IMR-90 (cell line): ENCODE data around the gene MTCL1. TPM values are rescaled to one million over a fixed set of nuclear protein-coding genes. Genes with fewer than 3 reads are reported as not detected.
A peak's percentile ranks its signal among the peaks of the same experiment; 100 is the strongest.

ENCODE experiments used
- ATAC-seq: fragments of 200-7000 bp; cut with Tn5 transposase; 2 replicates; pipeline ENCODE4 v1.9.1; 2020; ENCODE audit warnings: low read depth, mild to moderate bottlenecking, moderate library complexity
- BruUV-seq: library from RNA; stranded (reverse); fragments of 400-500 nt; replicated peaks from 2 replicates; lab custom pipeline; 2021; lab: Mats Ljungman, UMichigan
- CTCF ChIA-PET: fragments of 300-600 bp; formaldehyde crosslinking; extraction: SDS; loops from one replicate; lab custom pipeline; 2021; ENCODE audit warnings: antibody characterized with exemption; lab: Yijun Ruan, JAX
- POLR2A ChIA-PET: fragments of 300-600 bp; sonication (Branson Sonifier 250); formaldehyde crosslinking; loops from one replicate; lab custom pipeline; 2022; ENCODE audit warnings: antibody characterized with exemption; ENCODE audit not compliant: unreplicated experiment; lab: Charles Lee
- DNase-seq: peaks from one replicate; pipeline ENCODE4 v3.0.0; 2013
- H2AFZ ChIP-seq: replicated peaks from 2 replicates; pipeline ENCODE3; 2013; ENCODE audit warnings: low read length, mild to moderate bottlenecking; ENCODE audit not compliant: poor library complexity
- H2AK5ac ChIP-seq: 2 replicates; pipeline ENCODE4 v1.6.1; 2013; ENCODE audit warnings: low read depth, low read length, inconsistent platforms
- H2AK9ac ChIP-seq: replicated peaks from 2 replicates; pipeline ENCODE3; 2013; ENCODE audit warnings: mild to moderate bottlenecking, low read depth, low read length, moderate library complexity; ENCODE audit not compliant: poor library complexity
- H2BK120ac ChIP-seq: 2 replicates; pipeline ENCODE4 v1.6.1; 2013; ENCODE audit warnings: low read depth, low read length, inconsistent platforms
- H2BK15ac ChIP-seq: 3 replicates; pipeline ENCODE4 v1.6.1; 2013; ENCODE audit warnings: low read depth, low read length, inconsistent platforms
- H2BK20ac ChIP-seq: 2 replicates; pipeline ENCODE4 v1.6.1; 2013; ENCODE audit warnings: low read depth, mild to moderate bottlenecking, inconsistent platforms, low read length, moderate library complexity
- H2BK5ac ChIP-seq: 2 replicates; pipeline ENCODE4 v1.6.1; 2013; ENCODE audit warnings: mild to moderate bottlenecking, low read depth, low read length, inconsistent platforms; ENCODE audit not compliant: poor library complexity, severe bottlenecking
- H3K14ac ChIP-seq: replicated peaks from 2 replicates; pipeline ENCODE4 v1.6.1; 2013; ENCODE audit warnings: low read depth, low read length, inconsistent platforms
- H3K18ac ChIP-seq: 2 replicates; pipeline ENCODE4 v1.6.1; 2013; ENCODE audit warnings: low read depth, low read length, control low read depth
- H3K23ac ChIP-seq: 2 replicates; pipeline ENCODE4 v1.6.1; 2013; ENCODE audit warnings: low read depth, low read length, inconsistent platforms
- H3K27ac ChIP-seq: 2 replicates; pipeline ENCODE4 v1.5.1; 2013; ENCODE audit warnings: mild to moderate bottlenecking, control low read depth, low read length; ENCODE audit not compliant: insufficient read depth
- H3K27me3 ChIP-seq: 2 replicates; pipeline ENCODE4 v1.6.1; 2013; ENCODE audit warnings: low read length; ENCODE audit not compliant: control insufficient read depth, insufficient read depth
- H3K36me3 ChIP-seq: 2 replicates; pipeline ENCODE4 v1.6.1; 2013; ENCODE audit warnings: low read length, mixed read lengths; ENCODE audit not compliant: control insufficient read depth, insufficient read depth
- H3K4ac ChIP-seq: 2 replicates; pipeline ENCODE4 v1.6.1; 2013; ENCODE audit warnings: low read depth, low read length, inconsistent platforms
- H3K4me1 ChIP-seq: 2 replicates; pipeline ENCODE4 v1.6.1; 2013; ENCODE audit warnings: low read length, mixed read lengths; ENCODE audit not compliant: control insufficient read depth, insufficient read depth
- H3K4me2 ChIP-seq: 2 replicates; pipeline ENCODE4 v1.6.1; 2013; ENCODE audit warnings: low read depth, mild to moderate bottlenecking, control low read depth, low read length, moderate library complexity
- H3K4me3 ChIP-seq: 2 replicates; pipeline ENCODE4 v1.5.1; 2013; ENCODE audit warnings: low read depth, mild to moderate bottlenecking, control low read depth, low read length, moderate library complexity; ENCODE audit not compliant: insufficient read depth
- H3K56ac ChIP-seq: 2 replicates; pipeline ENCODE4 v1.6.1; 2013; ENCODE audit warnings: low read length, inconsistent platforms; ENCODE audit not compliant: insufficient read depth; ENCODE audit errors: extremely low read depth
- H3K79me1 ChIP-seq, 2 experiments: 2 replicates each; pipeline ENCODE4 v1.6.1; 2013; ENCODE audit warnings: low read length in 2 of 2, inconsistent platforms in 1 of 2, low read depth in 1 of 2
- H3K9ac ChIP-seq: 2 replicates; pipeline ENCODE4 v1.6.1; 2013; ENCODE audit warnings: low read depth, low read length, control low read depth
- H3K9me1 ChIP-seq: 2 replicates; pipeline ENCODE4 v1.6.1; 2013; ENCODE audit warnings: low read length, inconsistent platforms; ENCODE audit not compliant: insufficient read depth
- H3K9me3 ChIP-seq: 2 replicates; pipeline ENCODE4 v1.6.1; 2013; ENCODE audit warnings: low read length; ENCODE audit not compliant: control insufficient read depth, insufficient read depth
- H4K20me1 ChIP-seq: 2 replicates; pipeline ENCODE4 v1.6.1; 2013; ENCODE audit warnings: low read length, inconsistent platforms; ENCODE audit not compliant: insufficient read depth
- H4K5ac ChIP-seq: 2 replicates; pipeline ENCODE4 v1.6.1; 2013; ENCODE audit warnings: mild to moderate bottlenecking, low read depth, low read length, control low read depth
- H4K8ac ChIP-seq, 2 experiments: 2 replicates each; pipeline ENCODE4 v1.6.1; 2013; ENCODE audit warnings: low read depth in 2 of 2, low read length in 2 of 2, control low read depth in 1 of 2, inconsistent platforms in 1 of 2
- H4K91ac ChIP-seq: 2 replicates; pipeline ENCODE4 v1.6.1; 2013; ENCODE audit warnings: low read depth, low read length, inconsistent platforms; ENCODE audit not compliant: insufficient read depth
- CEBPB ChIP-seq: IDR thresholded peaks from 2 replicates; pipeline ENCODE4 v1.6.1; 2012; ENCODE audit warnings: low read depth, low read length, improper control_type of control experiment
- CTCF ChIP-seq: conservative IDR thresholded peaks from 2 replicates; pipeline ENCODE4 v1.5.1; 2012; ENCODE audit warnings: mild to moderate bottlenecking, low read depth, low read length, improper control_type of control experiment
- ELK1 ChIP-seq: fragments of 150-350 bp; IDR thresholded peaks from 2 replicates; pipeline ENCODE4 v1.6.1; 2016; ENCODE audit warnings: low read depth, mild to moderate bottlenecking, low read length, moderate library complexity, borderline replicate concordance
- MAFK ChIP-seq: IDR thresholded peaks from 2 replicates; pipeline ENCODE4 v1.6.1; 2012; ENCODE audit warnings: low read depth, low read length, improper control_type of control experiment
- MXI1 ChIP-seq: IDR thresholded peaks from 2 replicates; pipeline ENCODE4 v1.6.1; 2012; ENCODE audit warnings: low read depth, mild to moderate bottlenecking, low read length, moderate library complexity, borderline replicate concordance
- RFX5 ChIP-seq: IDR thresholded peaks from 2 replicates; pipeline ENCODE4 v1.8.0; 2012; ENCODE audit warnings: low read depth, mild to moderate bottlenecking, low read length, moderate library complexity
- USF2 ChIP-seq: fragments of 150-350 bp; IDR thresholded peaks from 2 replicates; pipeline ENCODE4 v1.6.1; 2017; ENCODE audit warnings: mild to moderate bottlenecking, antibody characterized with exemption, low read length, low read depth
- WGBS, 2 experiments: methylation state at CpG; one replicate each; pipeline versions ENCODE4 v1.1.5 to v1.1.7; 2013; ENCODE audit warnings: missing lambda C conversion rate in 2 of 2; ENCODE audit not compliant: insufficient read length in 1 of 2; ENCODE audit errors: extremely low coverage in 2 of 2; 5-methylcytosine and 5-hydroxymethylcytosine counted together
- dilution Hi-C: fragments of 300-500 bp; cut with HindIII; formaldehyde crosslinking; loops from one replicate; pipeline ENCODE4 v1.14.3; 2018; ENCODE audit warnings: low sequenced_read_pairs; ENCODE audit not compliant: unreplicated experiment
- in situ Hi-C: fragments of 300-500 bp; cut with MboI; formaldehyde crosslinking; loops from 3 replicates; pipeline ENCODE4 v1.14.3; 2019; ENCODE audit warnings: low sequenced_read_pairs, inconsistent platforms, mixed read lengths
- intact Hi-C: fragments of 100-400 bp; cut with micrococcal nuclease; formaldehyde crosslinking; loops from 2 replicates; pipeline ENCODE4 v1.10.0; 2022
- polyA plus RNA-seq, 3 experiments: library from polyadenylated mRNA; depleted of rRNA; stranded (reverse); fragments of >200 nt; gene quantifications; 2 replicates each; pipeline ENCODE4 v1.2.3, GENCODE V29; 2012; ENCODE audit warnings: low replicate concordance in 1 of 3
- total RNA-seq: library from RNA; depleted of rRNA; stranded (reverse); fragments of >200 nt; gene quantifications from 2 replicates; pipeline ENCODE4 v1.2.3, GENCODE V29; 2012

Gene MTCL1
- total and polyA plus RNA-seq, 2 of the 4 experiments (the other 2 are of a cell fraction), result 29.0 to 45.3 TPM

GRCh38 chr18:8673256-8674209 lies 31.8 kb upstream of the MTCL1 start:
- DNase-seq (peak; percentile 35), ATAC-seq (no peak; the same call in 1 of the 2 replicates)
- Histone ChIP-seq H2BK15ac (no peak overlapping the region), H4K5ac (no peak overlapping the region), H2BK120ac (0 out of 2 replicates have a peak overlapping the region, but pooled peaks have one; percentile 13), H4K8ac (peak overlapping the region in 1 of 2 experiments; percentile 4; a peak in 2 of 4 replicates), H3K9me3 (no peaks in the 10 kb centered on the region), H2AK9ac (no peak overlapping the region), H3K79me1 (no peaks in the 10 kb centered on the region), H3K4me3 (no peak overlapping the region), H3K4me2 (peak overlapping the region; percentile 14; the same call in 1 of the 2 replicates), H3K18ac (no peak overlapping the region; the same call in 1 of the 2 replicates), H3K4ac (no peak overlapping the region), H2BK5ac (no peak overlapping the region), H2AFZ (no peak overlapping the region), H2AK5ac (no peak overlapping the region), H3K23ac (0 out of 2 replicates have a peak overlapping the region, but pooled peaks have one; percentile 46), H2BK20ac (peak overlapping the region; percentile 13; the same call in 1 of the 2 replicates), H3K36me3 (no peaks in the 10 kb centered on the region), H3K4me1 (peaks cover 4% of the 10 kb centered on the region), H3K27me3 (no peaks in the 10 kb centered on the region; the same call in 1 of the 2 replicates), H4K91ac (no peak overlapping the region), H3K9ac (no peak overlapping the region), H4K20me1 (no peaks in the 10 kb centered on the region), H3K9me1 (peaks cover 3% of the 10 kb centered on the region; the same call in 1 of the 2 replicates), H3K27ac (no peak overlapping the region), H3K56ac (no peak overlapping the region), H3K14ac (0 out of 2 replicates have a peak overlapping the region, but pooled peaks have one; percentile 30)
- intact Hi-C loops (no loop called here), dilution Hi-C loops (no loop called here), in situ Hi-C loops (loop anchor here (10.0 kb wide), 1 partner anchor 461 kb away; the partner anchor contains the start of gene ANKRD12)
- no peak for TF ChIP-seq MAFK
- no peak for TF ChIP-seq ELK1
- TF ChIP-seq CEBPB, result no peak
- no peak for TF ChIP-seq USF2
- TF ChIP-seq RFX5, result no peak
- no peak for TF ChIP-seq MXI1
- TF ChIP-seq CTCF, result no peak
- ChIA-PET CTCF (interaction anchor here (0.6 kb wide), 1 partner anchor 310 kb away, joined by 3 read pairs; no protein-coding TSS in a partner anchor), POLR2A (no interaction called here)
- no TSS peak for BruUV-seq
- WGBS, 2 experiments, result no CpG with 5 or more reads among the region's 9 CpGs
